CD4-positive, alpha-beta T cell treated with Interleukin-1 beta for 1 hour (primary cell): Measurements from ENCODE around the gene LBP.
"Not testable (repeated sequence)": the region's sequence is repeated elsewhere in the genome, so short reads cannot be mapped to it uniquely, and the experiment has no call there.

Experiments
- DNase-seq, 2 donors: peaks; one replicate each; pipeline ENCODE4 v3.0.0-alpha.2; 2020 to 2022

Gene LBP, protein sequence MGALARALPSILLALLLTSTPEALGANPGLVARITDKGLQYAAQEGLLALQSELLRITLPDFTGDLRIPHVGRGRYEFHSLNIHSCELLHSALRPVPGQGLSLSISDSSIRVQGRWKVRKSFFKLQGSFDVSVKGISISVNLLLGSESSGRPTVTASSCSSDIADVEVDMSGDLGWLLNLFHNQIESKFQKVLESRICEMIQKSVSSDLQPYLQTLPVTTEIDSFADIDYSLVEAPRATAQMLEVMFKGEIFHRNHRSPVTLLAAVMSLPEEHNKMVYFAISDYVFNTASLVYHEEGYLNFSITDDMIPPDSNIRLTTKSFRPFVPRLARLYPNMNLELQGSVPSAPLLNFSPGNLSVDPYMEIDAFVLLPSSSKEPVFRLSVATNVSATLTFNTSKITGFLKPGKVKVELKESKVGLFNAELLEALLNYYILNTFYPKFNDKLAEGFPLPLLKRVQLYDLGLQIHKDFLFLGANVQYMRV

DNA sequence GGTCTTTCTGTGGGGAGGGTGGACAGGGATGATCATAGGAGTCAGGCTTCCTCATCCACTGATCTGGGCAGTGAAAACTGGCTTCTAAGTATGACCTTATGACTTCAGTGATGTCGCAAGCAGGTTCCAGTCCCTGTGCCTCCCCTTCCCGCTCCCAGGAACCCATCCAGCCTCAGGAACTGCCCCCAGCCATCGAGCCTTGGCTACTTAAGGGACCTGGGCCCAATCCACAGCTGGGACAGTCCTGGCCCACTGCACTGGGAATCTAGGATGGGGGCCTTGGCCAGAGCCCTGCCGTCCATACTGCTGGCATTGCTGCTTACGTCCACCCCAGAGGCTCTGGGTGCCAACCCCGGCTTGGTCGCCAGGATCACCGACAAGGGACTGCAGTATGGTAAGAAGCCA, at the start of gene LBP:
TSS of gene LBP (plus strand) at position 236 of the 405 bp plus-strand sequence. CDS start at position 271, 35 bp downstream.
- no peak for DNase-seq

DNA sequence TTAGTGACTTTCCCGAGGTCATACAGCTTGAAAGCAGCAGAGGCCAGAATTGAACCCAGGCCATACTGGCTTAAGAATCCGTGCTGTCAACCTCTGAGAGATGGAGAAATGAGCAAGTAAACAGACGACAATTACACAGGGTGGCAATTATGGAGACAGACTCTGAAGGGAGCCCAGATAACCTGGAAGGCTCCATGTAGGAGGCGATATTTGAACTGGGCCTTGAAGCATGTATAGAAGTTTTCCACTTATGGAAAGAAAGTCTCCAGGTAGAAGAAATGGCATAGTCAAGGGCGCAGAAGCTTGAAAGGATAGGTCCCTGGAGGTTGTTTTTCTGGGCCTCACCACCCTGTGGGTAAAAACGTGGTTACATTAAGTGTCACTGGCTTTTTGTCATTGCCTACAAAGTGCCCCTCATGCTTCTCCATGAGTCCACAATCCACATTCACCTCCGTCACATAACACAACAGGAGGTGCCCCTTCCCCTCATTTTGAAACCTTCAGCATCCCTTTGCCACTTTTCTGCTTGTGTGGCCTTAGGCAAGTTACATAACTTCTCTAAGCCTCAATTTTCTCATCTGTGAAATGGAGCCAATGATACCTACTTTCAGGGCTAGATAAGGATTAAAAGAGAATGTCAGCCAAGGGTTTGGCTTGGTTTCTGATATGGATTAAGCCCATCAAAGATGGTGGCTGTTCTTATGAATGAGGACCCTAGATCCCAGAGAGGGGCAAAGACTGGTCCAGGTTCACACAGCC, 48.2 kb upstream of the LBP start:
- DNase-seq, result no peak

GRCh38 chr20:38298768-38299288, 47.5 kb upstream of the LBP start:
- DNase-seq, result peak in 1 of 2 donors; percentile 49

DNA sequence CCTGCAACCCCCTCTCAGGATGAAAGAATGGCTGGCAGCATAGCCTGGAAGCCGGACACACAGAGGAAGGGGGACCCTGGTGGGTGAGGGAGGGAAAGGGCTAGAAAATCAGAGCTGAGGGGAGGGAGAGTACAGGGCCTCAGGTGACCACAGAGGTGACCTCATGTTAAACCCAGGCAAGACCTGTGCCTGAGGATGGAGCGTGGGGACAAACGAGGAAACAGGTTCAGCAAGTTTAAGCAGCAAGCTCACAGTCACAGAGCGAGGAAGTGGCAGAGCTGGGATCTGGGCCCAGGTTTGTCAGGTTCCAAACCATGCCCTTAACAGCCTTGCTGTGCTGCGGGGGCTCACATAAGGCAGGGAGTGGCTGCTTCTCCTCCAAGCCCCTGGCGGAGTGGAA, 46.3 kb upstream of the LBP start:
- no peak for DNase-seq

DNA sequence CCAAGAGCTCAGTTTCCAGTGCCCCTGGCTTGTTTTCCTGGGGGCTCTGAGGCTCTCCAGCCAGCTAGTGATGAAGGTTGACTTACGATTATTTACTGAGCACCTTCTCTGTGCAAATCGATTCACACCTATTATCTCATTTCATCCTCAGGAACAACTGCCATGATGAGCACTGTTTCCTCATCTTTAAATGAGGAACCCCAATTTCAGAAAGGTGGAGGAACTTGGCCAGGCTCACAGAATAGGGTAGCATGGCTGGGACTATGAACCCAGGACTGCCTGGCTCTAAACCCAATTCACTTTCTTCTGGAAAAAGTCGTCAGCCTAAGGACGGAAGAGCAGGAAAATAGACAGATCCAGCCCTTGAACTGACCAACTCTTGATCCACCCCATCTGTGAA, 45.8 kb upstream of the LBP start:
- DNase-seq, result no peak

- no peak for DNase-seq
Observed at GRCh38 chr20:38301309-38301708, 45.0 kb upstream of the LBP start.

DNA sequence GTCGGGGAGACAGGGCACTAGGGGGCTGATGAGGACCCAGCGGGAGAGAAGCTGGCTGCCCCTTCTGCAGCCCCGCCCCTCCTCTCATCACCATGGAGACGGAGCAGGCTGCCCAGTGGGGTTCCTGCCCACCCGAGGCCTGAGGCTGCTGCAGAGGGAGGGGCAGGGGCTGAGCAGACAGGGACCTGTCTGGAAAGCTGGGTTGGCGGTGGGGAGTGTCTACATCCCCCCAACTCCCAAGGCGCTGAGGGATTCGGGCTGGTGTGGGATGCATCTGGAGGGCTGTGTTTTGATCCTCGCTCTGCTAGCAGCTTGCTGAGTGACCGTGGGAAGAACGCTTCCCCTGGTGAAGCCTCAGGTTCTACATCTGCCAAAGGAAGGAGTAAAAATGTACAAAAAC, 43.5 kb upstream of the LBP start:
- no peak for DNase-seq

DNA sequence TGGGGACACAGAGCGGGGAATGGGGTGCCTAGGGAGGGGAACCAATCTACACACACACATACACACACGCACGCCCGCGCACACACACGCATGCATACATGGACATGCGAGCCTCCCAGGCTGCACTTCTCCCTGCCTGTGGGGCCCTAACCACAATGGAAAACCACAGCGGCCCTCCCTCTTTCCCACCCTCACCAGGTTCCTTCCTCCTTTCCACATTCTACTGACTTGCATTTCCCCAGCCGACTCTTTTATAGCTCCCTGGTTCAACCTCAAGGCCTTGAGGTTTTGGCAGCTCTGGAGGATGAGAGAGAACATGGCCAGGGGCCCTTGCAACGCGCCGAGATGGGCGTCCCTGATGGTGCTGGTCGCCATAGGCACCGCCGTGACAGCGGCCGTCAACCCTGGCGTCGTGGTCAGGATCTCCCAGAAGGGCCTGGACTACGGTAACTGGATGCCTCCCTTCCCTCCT, 42.3 kb upstream of the LBP start, which contains the start of gene BPI:
TSS of gene BPI (plus strand) at position 249 of the 472 bp plus-strand sequence. CDS start at position 317, 68 bp downstream.
- DNase-seq, result peak in 1 of 2 donors; percentile 48

DNA sequence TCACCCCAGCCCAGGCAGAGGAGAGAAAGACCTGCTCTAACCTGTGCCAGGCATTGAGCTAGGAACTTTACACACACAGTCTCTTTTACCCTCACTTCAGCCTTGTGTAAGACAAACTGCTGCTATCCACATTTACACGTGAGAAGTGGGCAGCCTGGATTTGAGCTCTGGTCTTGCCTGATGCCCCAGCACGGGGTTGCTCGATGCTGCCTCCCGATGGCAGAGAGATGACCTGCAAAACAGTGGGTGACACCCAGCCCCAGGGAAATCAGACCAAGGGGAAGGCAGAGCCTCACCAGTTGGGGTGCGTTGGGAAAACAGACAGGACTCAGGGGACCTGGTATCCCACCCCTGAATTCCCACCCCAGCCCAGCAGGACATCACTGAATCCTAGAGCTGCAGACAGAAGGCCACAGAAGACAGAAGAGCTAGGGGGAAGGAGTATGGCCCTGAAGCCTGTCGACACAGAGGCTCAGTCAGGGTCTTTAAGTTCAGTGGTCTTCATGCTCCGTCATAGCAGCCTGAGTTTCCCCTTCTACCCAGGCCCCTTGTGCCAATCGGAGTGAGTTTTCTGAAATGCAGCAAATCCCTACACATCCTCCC, 41.3 kb upstream of the LBP start:
- DNase-seq, result peak in 1 of 2 donors; percentile 45

DNA sequence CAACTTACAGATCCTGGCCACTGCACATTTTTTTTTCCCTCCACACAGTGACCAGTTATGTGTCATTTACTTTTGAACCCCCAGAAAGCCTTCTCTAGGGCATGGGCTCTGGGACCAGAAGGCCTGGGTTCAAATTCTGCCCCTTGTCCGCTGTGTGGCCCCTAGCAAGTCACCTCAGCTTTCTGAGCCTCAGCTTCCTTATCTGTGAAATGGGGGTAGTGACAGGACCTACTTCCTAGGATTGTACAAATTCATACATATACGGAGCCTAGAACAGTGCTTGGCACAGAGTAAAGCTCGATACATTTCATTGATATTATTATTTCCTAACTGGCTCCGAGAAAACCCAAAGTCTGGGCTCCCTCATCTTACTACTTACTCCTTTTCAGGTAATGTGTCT, 40.7 kb upstream of the LBP start:
- DNase-seq, result no peak

- no peak for DNase-seq
Observed at GRCh38 chr20:38306379-38306778, 39.9 kb upstream of the LBP start.

GRCh38 chr20:38307371-38308046, 38.8 kb upstream of the LBP start:
- DNase-seq, result no peak

- DNase-seq, result no peak
Observed at GRCh38 chr20:38308047-38308438, 38.2 kb upstream of the LBP start.

DNA sequence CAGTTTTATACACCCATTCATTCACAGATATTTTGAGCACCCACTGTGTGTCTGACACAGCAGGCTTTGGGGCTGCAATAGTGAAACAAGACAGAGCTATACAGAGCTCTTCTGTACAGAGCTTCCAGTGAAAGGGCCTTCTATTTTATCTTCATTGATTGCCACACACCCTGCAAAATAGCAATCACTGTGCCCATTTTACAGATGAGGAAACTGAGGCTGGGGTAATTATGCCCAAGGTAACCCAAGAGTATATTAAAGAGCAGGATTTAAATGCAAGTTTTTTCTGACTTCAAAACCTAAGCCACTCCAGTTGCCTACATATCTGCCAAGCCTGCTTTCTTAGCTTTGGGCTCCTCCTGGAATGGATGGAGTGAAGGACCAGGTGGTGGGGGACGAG, 37.8 kb upstream of the LBP start:
- DNase-seq, result no peak

DNA sequence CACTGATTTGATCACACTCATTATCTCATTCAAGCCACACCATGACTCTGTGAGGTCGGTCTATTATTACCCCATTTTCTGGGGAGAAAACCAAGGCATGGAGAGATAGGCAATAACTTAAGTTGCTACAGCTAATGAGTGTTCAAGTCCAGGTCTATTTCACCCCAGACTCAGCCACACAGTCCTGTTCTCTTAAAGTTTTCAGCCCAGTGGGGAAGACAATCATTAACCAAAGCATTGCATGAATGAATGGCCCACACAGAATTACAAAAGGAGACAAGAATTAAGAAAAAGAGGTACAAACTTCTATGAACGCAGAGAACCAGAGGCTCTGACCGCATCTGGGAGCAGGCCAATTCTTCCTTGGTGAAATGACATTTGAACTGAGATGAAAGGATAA, 35.2 kb upstream of the LBP start:
- no peak for DNase-seq

DNA sequence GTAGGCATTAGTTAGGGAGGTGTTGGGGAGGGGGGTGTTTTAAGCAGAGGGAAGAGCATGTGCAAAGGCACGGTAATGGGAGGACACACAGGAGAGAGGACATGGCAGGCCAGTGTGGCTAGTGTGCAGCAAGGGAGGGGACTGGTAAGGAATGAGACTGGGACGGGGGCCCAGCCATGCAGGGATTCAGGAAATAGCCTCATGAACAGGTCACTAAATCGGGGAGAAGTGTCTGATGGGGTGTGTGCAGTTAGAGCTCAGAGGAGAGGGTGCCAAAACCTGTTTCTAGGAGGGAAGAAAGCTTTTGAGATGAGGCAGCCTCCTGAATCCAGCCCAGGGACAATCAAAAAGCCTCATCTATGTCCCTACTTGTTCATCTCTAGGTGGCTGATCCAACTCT, 34.8 kb upstream of the LBP start:
- no peak for DNase-seq

DNA sequence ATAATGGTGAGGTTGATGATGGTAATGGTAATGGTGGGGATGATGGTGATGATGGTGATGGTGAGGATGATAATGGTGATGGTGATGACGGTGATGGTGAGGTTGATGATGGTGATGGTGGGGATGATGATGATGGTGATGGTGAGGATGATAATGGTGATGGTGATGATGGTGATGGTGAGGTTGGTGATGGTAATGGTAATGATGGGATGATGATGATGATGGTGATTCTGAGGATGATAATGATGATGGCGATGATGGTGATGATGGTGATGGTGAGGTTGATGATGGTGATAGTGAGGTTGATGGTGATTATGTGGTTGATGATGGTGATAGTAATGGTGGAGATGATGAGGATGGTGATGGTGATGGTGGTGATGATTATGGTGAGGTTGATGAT, 32.6 kb upstream of the LBP start:
- DNase-seq, result no peak

DNA sequence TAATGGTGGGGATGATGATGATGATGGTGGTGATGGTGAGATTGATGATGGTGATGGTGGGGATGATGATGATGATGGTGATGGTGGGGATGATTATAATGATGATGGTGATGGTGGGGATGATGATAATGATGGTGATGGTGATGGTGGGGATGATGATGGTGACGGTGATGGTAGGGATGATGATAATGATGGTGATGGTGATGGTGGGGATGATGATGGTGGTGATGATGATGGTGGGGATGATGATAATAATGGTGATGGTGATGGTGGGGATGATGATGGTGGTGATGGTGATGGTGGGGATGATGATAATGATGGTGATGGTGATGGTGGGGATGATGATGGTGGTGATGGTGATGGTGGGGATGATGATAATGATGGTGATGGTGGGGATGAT, 31.9 kb upstream of the LBP start:
- DNase-seq, result not testable (repeated sequence)

- DNase-seq, result no peak
Observed at GRCh38 chr20:38315290-38315966, 30.9 kb upstream of the LBP start.

- no peak for DNase-seq
Observed at GRCh38 chr20:38316341-38316740, 29.9 kb upstream of the LBP start.

DNA sequence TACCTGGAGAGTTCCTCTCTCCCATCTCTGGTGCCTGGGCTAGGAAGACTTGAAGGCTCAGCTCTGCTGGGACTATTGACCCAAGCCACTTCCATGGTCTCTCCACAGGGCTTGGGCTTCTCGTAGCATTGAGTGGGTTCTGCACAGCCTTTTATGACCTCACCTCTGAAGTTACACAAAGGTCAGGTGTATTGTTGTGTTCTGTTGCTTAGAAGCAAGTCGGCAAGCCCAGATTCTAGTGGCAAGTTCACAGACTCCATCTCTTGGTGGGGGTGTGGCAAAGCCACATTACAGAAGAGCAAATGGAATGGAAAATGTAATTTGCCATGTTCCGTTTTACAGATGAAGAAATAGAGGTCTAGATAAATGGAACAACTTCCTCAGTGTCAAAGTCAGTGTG, 28.9 kb upstream of the LBP start:
- no peak for DNase-seq

DNA sequence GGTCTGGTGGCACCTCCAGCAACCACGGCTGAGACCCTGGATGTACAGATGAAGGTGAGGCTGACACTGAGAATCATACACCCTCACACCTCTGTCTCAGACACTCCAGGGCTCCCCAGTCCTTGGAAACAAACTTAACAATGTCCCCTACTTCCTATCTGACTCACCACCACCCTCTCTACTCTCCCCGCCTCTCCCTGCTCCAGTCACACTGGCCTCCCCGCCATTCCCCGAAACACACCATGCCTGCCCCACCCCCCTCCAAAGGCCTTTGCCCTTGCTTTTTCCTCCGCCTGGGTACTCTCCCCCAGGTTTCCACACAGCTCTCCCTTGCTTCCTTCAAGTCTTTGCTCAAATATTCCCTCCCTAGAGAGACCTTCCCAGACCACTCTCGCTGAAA, 26.1 kb upstream of the LBP start:
- DNase-seq, result no peak
